Mesenteric fat pad (tissue), 1 donor: ENCODE results near the gene PYGL. TPM values are rescaled to one million over a fixed set of nuclear protein-coding genes. Genes with fewer than 3 reads are reported as not detected.
"Not testable (repeated sequence)": the region's sequence is repeated elsewhere in the genome, so short reads cannot be mapped to it uniquely, and the experiment has no call there.

Experiments used
- DNase-seq: peaks from one replicate; pipeline ENCODE4 v3.0.0-alpha.2; 2020; ENCODE audit warnings: low spot score
- total RNA-seq: library from RNA; stranded (reverse); fragmentation: NEBNext Ultra II Directional; extraction: Animal tissue kit (Norgen Biotek cat#: 25700); gene quantifications from one replicate; pipeline ENCODE4 v1.2.1, GENCODE V29; 2021
- donor health status: DM: yes; HTN: yes; CAD: no.

The PYGL gene
- total RNA-seq, 1 donor from 2014 or later, result 174 TPM

GRCh38 chr14:50928002-50928635 is 16.2 kb downstream of the PYGL start:
- DNase-seq, result no peak

GRCh38 chr14:50926851-50927386 is 17.4 kb downstream of the PYGL start:
- DNase-seq, result no peak

- no peak for DNase-seq
Measured at GRCh38 chr14:50924843-50925242, 19.4 kb downstream of the PYGL start.

GRCh38 chr14:50924236-50924635 is 20.0 kb downstream of the PYGL start:
- no peak for DNase-seq

- no peak for DNase-seq
Measured at GRCh38 chr14:50922803-50923202, 21.5 kb downstream of the PYGL start.

- no peak for DNase-seq
Measured at GRCh38 chr14:50920482-50921230, 23.6 kb downstream of the PYGL start.

- DNase-seq, result not testable (repeated sequence)
Measured at GRCh38 chr14:50919524-50919923, 24.8 kb downstream of the PYGL start.

- DNase-seq, result no peak
Measured at GRCh38 chr14:50917449-50917848, 26.8 kb downstream of the PYGL start.

- DNase-seq, result no peak
Measured at GRCh38 chr14:50910495-50911420, 33.5 kb downstream of the PYGL start.

- no peak for DNase-seq
Measured at GRCh38 chr14:50906326-50907065, 37.8 kb downstream of the PYGL start.

- DNase-seq, result no peak
Measured at GRCh38 chr14:50904719-50905118, 39.6 kb downstream of the PYGL start.

- no peak for DNase-seq
Measured at GRCh38 chr14:50901361-50901760, 42.9 kb downstream of the PYGL start.

- no peak for DNase-seq
Measured at GRCh38 chr14:50897658-50898175, 46.6 kb downstream of the PYGL start.

- DNase-seq, result not testable (repeated sequence)
Measured at GRCh38 chr14:50897005-50897404, 47.3 kb downstream of the PYGL start.

GRCh38 chr14:50896421-50896820 is 47.9 kb downstream of the PYGL start:
- not testable (repeated sequence) for DNase-seq

GRCh38 chr14:50892255-50892654 is 52.0 kb downstream of the PYGL start:
- no peak for DNase-seq

GRCh38 chr14:50887476-50887875 is 56.8 kb downstream of the PYGL start:
- no peak for DNase-seq

GRCh38 chr14:50883827-50884197 is 60.5 kb downstream of the PYGL start:
- no peak for DNase-seq

- no peak for DNase-seq
Measured at GRCh38 chr14:50882932-50883826, 61.1 kb downstream of the PYGL start.
